GM12878 (cell line): ENCODE data around the gene ZNF248. TPM values are rescaled to one million over a fixed set of nuclear protein-coding genes. Genes with fewer than 3 reads are reported as not detected.

Source experiments
- CBX5 ChIP-seq: sonication (generic); IDR thresholded peaks from 2 replicates; pipeline ENCODE4 v1.6.1; 2016; ENCODE audit warnings: low read depth, moderate library complexity, mild to moderate bottlenecking, inconsistent platforms
- CEBPB ChIP-seq, 2 experiments: fragments of 150-350 bp in 1 of 2; IDR thresholded peaks; 2 replicates each; pipeline ENCODE4 v1.6.1; 2012 to 2014; ENCODE audit warnings: low read depth in 2 of 2, low read length in 2 of 2, borderline replicate concordance in 1 of 2, inconsistent platforms in 1 of 2
- ESRRA ChIP-seq: IDR thresholded peaks from 2 replicates; pipeline ENCODE4 v1.6.1; 2012; ENCODE audit warnings: mild to moderate bottlenecking, low read length, improper control_type of control experiment
- HDAC6 ChIP-seq: fragments of 200-600 bp; sonication (generic); IDR thresholded peaks from one replicate; pipeline ENCODE4 v1.8.0; 2017; ENCODE audit warnings: antibody characterized with exemption; ENCODE audit not compliant: unreplicated experiment
- JUND ChIP-seq: IDR thresholded peaks from 2 replicates; pipeline ENCODE4 v1.6.1; 2012; ENCODE audit warnings: low read depth, mild to moderate bottlenecking, low read length, improper control_type of control experiment, moderate library complexity
- MTA3 ChIP-seq: IDR thresholded peaks from 2 replicates; pipeline ENCODE4 v1.6.1; 2012; ENCODE audit warnings: low read length, inconsistent platforms, borderline replicate concordance
- NFIC ChIP-seq: IDR thresholded peaks from 2 replicates; pipeline ENCODE4 v1.6.1; 2012; ENCODE audit warnings: low read depth, mild to moderate bottlenecking, inconsistent platforms, low read length, moderate library complexity
- NR2C1 ChIP-seq: fragments of 450-650 bp; IDR thresholded peaks from 2 replicates; pipeline ENCODE4 v1.6.1; 2017; ENCODE audit warnings: antibody characterized with exemption, mild to moderate bottlenecking, moderate library complexity
- PAX5 ChIP-seq: IDR thresholded peaks from 2 replicates; pipeline ENCODE4 v1.6.1; 2011; ENCODE audit warnings: low read depth, low read length, borderline replicate concordance
- RAD21 ChIP-seq: IDR thresholded peaks from 2 replicates; pipeline ENCODE4 v1.6.1; 2011; ENCODE audit warnings: mild to moderate bottlenecking, low read depth, low read length, moderate library complexity; ENCODE audit not compliant: insufficient read depth
- RB1 ChIP-seq: fragments of 450-650 bp; formaldehyde crosslinking; IDR thresholded peaks from 2 replicates; pipeline ENCODE4 v1.6.1; 2017; ENCODE audit warnings: mild to moderate bottlenecking, borderline replicate concordance
- SPI1 ChIP-seq: IDR thresholded peaks from 2 replicates; pipeline ENCODE4 v1.6.1; 2011; ENCODE audit warnings: low read depth, mild to moderate bottlenecking, low read length, moderate library complexity, borderline replicate concordance; ENCODE audit not compliant: insufficient read depth
- TCF3 ChIP-seq: IDR thresholded peaks from 2 replicates; pipeline ENCODE4 v1.6.1; 2012; ENCODE audit warnings: low read depth, mild to moderate bottlenecking, low read length, borderline replicate concordance; ENCODE audit not compliant: insufficient read depth
- ZSCAN29 ChIP-seq: fragments of 450-650 bp; IDR thresholded peaks from 2 replicates; pipeline ENCODE4 v1.6.1; 2017; ENCODE audit warnings: mild to moderate bottlenecking, moderate library complexity
- polyA plus RNA-seq, 11 experiments: library from polyadenylated mRNA; depleted of rRNA in 4 of 11; unstranded in 6 of 11; stranded (reverse) in 5 of 11; fragments of >200 nt; fragmentation: Nextera tagmentation in 4 of 11; fragmentation: Illumina TruSeq in 1 of 11; extraction: Ambion mirVana in 4 of 11; extraction: Trizol in 1 of 11; gene quantifications; 1 replicate in 1 of 11; 2 replicates in 10 of 11; pipeline versions ENCODE4 v1.2.1 to v1.2.3, GENCODE V29; 2011 to 2016; ENCODE audit warnings: inconsistent platforms in 2 of 11, missing spikeins in 2 of 11, low read depth in 1 of 11
- total RNA-seq, 4 experiments: library from RNA; depleted of rRNA in 3 of 4; stranded (reverse); fragments of >200 nt in 3 of 4; fragmentation: Illumina TruSeq in 1 of 4; extraction: Trizol in 1 of 4; gene quantifications; 2 replicates each; pipeline versions ENCODE4 v1.2.1 to v1.2.3, GENCODE V29; 2013 to 2021
- TF ChIP-seq, protein P1 (sequence below): fragments of 450-650 bp; IDR thresholded peaks from 2 replicates; pipeline ENCODE4 v1.6.1; 2017; ENCODE audit warnings: mild to moderate bottlenecking
- TF ChIP-seq, protein P2 (sequence below): fragments of 450-650 bp; IDR thresholded peaks from 2 replicates; pipeline ENCODE4 v1.6.1; 2017; ENCODE audit warnings: low read depth, mild to moderate bottlenecking, moderate library complexity
- TF ChIP-seq, protein P3 (sequence below): fragments of 450-650 bp; IDR thresholded peaks from 2 replicates; pipeline ENCODE4 v1.6.1; 2017; ENCODE audit warnings: mild to moderate bottlenecking, moderate library complexity

The ZNF248 gene
- total and polyA plus RNA-seq, 10 of the 15 experiments (the other 5 are each of a cell fraction or from before 2014, with no cell fraction given) = 2.0 to 16.3 (median 8.9) TPM

DNA sequence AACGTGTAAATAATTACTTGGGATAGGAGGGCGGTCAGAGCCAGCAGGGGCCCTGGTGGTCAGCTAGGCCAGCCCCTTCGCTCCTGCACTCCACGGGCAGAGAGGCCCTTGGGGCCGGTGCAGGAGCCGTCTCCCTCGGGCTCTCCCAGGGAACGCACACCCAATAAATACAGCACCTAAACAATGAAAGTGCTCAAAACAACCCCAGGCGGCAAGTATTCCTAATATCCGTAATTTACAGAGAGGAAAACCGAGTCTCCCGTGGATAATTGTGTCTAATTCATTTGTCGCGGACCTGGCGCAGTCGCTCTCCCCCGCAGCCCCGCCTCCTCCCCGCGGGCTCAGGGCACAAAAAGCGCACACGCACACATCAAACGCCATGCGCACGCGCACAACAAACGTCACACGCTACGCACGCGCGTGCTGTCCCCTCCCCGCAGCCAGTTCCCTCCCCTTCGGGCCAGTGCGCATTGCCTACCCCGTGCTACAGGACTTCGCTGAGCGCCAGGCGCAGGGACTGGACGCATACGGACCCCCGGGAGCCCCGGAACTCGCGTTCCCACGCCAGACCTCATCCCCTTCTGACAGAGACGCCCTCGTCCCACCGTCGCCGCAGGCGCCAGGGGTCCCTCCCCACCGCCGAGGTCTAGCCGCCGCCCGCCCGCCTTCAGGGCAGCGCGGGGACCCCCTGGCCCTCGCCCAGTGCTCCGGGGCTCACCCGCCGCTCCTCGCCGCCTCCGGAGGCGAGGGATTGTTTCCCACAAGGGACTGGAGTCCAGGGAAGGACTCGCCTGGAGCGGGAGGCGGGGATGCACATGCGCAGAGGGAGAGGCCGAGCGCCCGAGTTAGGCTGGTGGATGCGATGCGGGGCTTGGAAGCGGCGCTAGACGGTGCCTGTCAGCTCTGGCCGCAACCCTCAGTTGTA, at the start of gene ZNF248 (continued):
- TF ChIP-seq ESRRA (no peak), TCF3 (0 out of 2 replicates have a peak, but pooled peaks have one; percentile 62), SPI1 (peak; percentile 39; the same call in 1 of the 2 replicates), ZSCAN29 (no peak), PAX5 (peak; percentile 68; the same call in 1 of the 2 replicates), MTA3 (no peak), NFIC (no peak), JUND (no peak), NR2C1 (no peak), CBX5 (no peak; the same call in 1 of the 2 replicates), HDAC6 (no peak), CEBPB (IDR thresholded peaks at IDR 0.05; ENCODE audit: borderline replicate concordance in 1 of 2, low read depth in 2 of 2, low read length in 2 of 2) (no peak), RAD21 (no peak), RB1 (peak; percentile 50; the same call in 1 of the 2 replicates)
- TF ChIP-seq, protein P1, sequence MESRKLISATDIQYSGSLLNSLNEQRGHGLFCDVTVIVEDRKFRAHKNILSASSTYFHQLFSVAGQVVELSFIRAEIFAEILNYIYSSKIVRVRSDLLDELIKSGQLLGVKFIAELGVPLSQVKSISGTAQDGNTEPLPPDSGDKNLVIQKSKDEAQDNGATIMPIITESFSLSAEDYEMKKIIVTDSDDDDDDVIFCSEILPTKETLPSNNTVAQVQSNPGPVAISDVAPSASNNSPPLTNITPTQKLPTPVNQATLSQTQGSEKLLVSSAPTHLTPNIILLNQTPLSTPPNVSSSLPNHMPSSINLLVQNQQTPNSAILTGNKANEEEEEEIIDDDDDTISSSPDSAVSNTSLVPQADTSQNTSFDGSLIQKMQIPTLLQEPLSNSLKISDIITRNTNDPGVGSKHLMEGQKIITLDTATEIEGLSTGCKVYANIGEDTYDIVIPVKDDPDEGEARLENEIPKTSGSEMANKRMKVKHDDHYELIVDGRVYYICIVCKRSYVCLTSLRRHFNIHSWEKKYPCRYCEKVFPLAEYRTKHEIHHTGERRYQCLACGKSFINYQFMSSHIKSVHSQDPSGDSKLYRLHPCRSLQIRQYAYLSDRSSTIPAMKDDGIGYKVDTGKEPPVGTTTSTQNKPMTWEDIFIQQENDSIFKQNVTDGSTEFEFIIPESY = no peak
- TF ChIP-seq, protein P2, sequence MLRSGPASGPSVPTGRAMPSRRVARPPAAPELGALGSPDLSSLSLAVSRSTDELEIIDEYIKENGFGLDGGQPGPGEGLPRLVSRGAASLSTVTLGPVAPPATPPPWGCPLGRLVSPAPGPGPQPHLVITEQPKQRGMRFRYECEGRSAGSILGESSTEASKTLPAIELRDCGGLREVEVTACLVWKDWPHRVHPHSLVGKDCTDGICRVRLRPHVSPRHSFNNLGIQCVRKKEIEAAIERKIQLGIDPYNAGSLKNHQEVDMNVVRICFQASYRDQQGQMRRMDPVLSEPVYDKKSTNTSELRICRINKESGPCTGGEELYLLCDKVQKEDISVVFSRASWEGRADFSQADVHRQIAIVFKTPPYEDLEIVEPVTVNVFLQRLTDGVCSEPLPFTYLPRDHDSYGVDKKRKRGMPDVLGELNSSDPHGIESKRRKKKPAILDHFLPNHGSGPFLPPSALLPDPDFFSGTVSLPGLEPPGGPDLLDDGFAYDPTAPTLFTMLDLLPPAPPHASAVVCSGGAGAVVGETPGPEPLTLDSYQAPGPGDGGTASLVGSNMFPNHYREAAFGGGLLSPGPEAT = 0 out of 2 replicates have a peak, but pooled peaks have one; percentile 14
- TF ChIP-seq, protein P3, sequence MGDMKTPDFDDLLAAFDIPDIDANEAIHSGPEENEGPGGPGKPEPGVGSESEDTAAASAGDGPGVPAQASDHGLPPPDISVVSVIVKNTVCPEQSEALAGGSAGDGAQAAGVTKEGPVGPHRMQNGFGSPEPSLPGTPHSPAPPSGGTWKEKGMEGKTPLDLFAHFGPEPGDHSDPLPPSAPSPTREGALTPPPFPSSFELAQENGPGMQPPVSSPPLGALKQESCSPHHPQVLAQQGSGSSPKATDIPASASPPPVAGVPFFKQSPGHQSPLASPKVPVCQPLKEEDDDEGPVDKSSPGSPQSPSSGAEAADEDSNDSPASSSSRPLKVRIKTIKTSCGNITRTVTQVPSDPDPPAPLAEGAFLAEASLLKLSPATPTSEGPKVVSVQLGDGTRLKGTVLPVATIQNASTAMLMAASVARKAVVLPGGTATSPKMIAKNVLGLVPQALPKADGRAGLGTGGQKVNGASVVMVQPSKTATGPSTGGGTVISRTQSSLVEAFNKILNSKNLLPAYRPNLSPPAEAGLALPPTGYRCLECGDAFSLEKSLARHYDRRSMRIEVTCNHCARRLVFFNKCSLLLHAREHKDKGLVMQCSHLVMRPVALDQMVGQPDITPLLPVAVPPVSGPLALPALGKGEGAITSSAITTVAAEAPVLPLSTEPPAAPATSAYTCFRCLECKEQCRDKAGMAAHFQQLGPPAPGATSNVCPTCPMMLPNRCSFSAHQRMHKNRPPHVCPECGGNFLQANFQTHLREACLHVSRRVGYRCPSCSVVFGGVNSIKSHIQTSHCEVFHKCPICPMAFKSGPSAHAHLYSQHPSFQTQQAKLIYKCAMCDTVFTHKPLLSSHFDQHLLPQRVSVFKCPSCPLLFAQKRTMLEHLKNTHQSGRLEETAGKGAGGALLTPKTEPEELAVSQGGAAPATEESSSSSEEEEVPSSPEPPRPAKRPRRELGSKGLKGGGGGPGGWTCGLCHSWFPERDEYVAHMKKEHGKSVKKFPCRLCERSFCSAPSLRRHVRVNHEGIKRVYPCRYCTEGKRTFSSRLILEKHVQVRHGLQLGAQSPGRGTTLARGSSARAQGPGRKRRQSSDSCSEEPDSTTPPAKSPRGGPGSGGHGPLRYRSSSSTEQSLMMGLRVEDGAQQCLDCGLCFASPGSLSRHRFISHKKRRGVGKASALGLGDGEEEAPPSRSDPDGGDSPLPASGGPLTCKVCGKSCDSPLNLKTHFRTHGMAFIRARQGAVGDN = peak; percentile 98
